GM23248 (cell line): ENCODE results near the gene CDK4.

Source experiments
- EZH2 ChIP-seq: fragments of 200-600 bp; sonication (generic); IDR thresholded peaks from 2 replicates; pipeline ENCODE4 v1.6.1; 2018; ENCODE audit warnings: antibody characterized with exemption, mild to moderate bottlenecking; ENCODE audit not compliant: insufficient read depth, poor library complexity, severe bottlenecking
- EZH2phosphoT487 ChIP-seq: fragments of 200-600 bp; sonication (generic); IDR thresholded peaks from 2 replicates; pipeline ENCODE4 v1.6.1; 2018; ENCODE audit warnings: antibody characterized with exemption, moderate library complexity, mild to moderate bottlenecking, low read depth; ENCODE audit not compliant: insufficient read depth

- TF ChIP-seq EZH2 (no peak), EZH2phosphoT487 (no peak)
Measured at GRCh38 chr12:57783466-57783801, 31.3 kb upstream of the CDK4 start.
